Embryonic facial prominence (tissue), 1 donor: ENCODE data around the gene UTS2R.
"Not testable (repeated sequence)": the region's sequence is repeated elsewhere in the genome, so short reads cannot be mapped to it uniquely, and the experiment has no call there.

Source experiments
- DNase-seq: peaks from one replicate; pipeline ENCODE4 v3.0.0-alpha.2; 2016; ENCODE audit errors: extremely low spot score

The UTS2R gene

DNA sequence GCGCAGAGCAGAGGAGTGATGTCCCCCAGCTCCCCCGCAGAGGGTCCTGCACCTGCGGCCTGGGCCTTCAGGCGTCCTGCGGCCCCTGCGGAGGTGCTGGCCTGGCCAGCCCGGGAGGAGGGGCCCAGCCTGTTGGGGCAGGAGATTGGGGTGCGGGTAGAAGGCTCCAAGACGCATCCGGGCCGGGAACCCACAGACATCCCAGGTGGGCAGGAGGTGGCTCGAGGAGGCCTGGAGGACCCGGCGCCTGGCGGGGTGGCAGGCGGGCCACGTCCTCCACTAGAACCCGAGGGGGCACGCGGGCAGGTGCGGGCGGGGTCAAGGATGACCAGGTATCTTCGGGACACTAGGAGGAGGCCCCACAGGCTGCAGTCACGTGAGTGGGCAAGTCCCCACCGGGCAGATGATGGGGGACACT lies 37.4 kb upstream of the UTS2R start:
- no peak for DNase-seq

DNA sequence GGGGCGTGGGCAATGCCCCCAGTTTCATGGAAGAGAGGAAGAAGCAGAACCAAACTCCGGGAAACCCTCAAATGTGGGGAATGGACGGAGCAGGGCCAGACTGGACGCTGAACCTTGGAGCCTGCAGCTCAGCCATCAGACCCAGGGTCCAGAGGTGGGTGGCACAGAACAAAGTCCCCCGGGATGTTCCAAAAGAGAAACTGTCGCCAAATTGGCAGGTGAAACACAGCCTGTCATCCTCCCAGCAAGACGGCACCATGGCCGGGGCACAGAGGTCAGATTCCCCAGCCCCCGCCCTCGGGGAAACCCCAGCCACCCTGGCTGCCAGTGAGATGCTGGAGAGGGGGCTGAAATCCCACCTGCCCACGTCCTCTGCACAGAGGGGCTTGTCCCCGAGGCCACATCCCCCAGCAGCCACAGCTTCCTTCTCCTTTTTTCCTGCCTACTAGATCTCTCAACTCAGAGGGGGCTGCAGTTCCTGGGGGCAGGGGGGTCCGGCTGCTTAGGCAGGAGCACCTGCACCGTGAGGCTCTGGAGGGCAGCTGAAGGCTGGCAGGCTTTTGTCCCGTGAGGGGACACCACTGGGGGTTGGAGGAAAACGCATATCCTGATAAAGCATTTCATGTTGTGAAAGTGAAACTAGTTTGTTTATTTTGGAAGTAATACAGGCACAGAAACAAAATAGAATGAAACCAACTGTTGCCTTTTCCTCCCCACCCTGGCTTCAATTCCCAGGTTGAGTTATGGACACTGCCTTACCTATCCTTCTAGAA lies 36.8 kb upstream of the UTS2R start:
- DNase-seq = no peak

- DNase-seq = no peak
Observed at GRCh38 chr17:82338858-82339633, 32.5 kb upstream of the UTS2R start.

- no peak for DNase-seq
Observed at GRCh38 chr17:82339634-82340580, 31.7 kb upstream of the UTS2R start.

- DNase-seq = no peak
Observed at GRCh38 chr17:82342361-82343079, 29.0 kb upstream of the UTS2R start.

DNA sequence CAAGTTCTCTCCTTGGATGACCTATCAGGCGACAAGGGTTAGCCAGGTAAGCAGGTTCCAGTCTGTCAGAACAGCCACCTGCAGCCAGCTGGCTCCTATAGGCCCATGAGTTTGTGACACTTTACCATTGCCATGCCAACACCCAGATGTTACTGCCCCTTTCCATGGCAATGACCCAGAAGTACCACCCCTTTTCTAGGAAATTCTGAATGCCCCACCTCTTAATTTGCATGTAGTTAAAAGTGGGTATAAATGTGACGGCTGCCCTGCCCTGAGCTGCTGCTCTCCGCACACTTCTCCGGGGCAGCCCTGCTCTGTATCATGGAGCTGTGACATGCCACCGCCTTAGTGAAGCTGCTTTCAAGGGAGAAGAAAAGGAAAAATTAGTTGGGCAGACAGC lies 28.0 kb upstream of the UTS2R start:
- no peak for DNase-seq

GRCh38 chr17:82344175-82344907 lies 27.2 kb upstream of the UTS2R start:
- no peak for DNase-seq

DNA sequence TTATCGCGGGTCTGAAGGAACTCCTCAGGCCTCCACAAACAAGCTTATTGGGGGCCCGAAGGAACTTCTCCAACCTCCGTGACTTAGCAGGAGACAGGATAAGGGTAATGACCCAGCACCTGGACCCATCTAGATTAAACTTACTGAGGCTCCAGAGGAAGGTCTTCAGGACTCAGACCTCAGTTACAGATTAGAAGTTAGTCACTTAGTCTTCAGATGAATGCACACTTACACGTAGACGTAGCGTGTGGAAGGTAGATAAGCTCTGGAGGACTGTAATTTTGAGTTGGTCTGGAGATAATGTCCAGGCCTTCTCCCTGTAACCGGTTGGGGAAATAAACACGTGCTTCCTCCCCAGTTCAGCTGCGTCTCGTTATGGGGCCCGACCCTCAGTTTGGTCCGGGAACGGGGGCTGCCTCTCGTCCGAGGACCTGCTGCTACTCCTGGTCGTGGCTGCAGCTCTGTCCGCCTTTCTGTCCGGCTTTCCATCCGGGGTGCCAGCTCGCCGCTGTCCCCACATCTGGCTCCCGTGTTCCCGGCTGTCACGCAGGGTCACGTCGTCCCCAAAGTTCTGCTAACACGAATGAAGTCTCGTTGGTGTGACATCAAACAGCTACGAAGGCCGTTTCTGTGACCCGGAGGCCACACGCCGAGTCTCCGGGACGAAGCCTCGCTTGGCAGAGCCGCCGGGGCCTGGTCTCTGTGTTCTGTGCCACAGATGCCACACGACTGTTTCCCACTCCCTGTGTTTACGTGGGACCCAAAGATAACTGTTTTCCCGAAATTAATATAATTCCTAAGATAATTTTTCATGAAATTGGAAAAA lies 26.2 kb upstream of the UTS2R start:
- no peak for DNase-seq

DNA sequence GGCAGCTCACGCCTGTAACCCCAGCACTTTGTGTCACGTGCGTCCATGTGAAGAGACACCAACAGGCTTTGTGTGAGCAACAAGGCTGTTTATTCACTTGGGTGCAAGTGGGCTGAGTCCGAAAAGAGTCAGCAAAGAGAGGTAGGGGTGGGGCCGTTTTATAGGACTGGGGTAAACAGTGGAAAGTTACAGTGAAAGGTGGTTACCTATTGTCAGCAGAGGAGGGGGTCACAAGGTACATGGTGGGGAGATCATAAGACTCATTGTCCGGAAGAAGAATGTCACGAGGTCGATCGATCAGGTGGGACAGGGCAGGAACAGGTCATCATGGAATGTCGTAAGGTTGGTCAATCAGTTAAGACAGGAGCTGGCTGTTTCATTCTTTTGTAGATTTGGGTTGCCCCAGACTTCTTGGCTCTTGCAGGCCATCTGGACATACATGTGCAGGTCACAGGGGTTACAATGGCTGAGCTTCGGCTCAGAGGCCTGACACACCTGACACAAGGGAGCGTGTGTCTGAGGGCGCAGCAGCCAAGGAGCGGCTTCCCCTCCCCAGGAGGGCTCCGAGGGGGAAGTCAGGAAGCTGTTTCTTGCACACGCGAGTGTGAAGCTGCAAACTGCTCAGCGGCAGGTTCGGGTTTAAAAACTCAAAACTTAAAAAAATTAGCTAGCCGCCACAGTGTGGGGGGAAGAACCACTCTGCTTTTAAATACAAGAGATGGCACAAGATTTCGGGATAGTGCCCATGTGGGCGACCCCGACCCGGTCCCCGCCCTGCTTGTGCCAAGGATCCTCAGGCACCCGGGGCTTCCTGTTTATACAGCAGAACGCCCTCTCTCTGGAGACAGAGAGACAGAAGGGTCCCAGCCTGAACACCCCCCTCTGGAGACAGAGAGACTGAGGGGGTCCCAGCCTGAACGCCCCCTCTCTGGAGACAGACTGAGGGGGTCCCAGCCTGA lies 24.9 kb upstream of the UTS2R start:
- no peak for DNase-seq

DNA sequence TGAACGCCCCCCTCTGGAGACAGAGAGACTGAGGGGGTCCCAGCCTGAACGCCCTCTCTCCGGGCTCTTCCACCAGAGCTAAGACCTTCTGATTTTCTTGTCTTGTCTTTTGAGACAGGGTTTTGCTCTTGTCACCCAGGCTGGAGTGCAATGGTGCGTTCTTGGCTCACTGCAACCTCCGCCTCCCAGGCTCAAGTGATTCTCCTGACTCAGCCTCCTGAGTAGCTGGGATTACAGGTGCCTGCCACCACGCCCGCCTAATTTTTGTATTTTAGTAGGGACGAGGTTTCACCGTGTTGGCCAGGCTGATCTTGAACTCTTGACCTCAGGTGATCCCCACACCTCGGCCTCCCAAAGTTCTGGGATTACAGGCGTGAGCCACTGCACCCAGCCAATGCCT lies 23.6 kb upstream of the UTS2R start:
- DNase-seq = not testable (repeated sequence)

DNA sequence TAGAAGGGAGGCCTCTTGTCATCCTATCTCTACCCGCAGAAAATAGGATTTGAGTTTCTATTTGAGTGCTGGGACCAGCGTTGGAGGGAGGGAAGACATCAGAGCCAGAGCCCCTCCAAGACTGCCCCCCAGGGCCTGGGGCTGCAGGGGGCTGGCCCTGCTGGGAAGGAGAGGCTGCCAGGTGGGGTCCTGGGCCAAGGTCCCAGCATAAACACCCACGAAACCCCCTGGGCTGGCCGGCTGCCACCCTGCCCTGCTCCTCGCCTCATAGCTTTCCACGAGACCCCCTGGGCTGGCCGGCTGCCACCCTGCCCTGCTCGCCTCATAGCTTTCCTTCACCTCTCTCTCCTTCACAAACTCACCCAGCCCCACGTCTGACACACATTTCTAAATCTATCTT lies 23.1 kb upstream of the UTS2R start:
- DNase-seq = no peak

GRCh38 chr17:82348866-82349265 lies 22.7 kb upstream of the UTS2R start:
- no peak for DNase-seq

DNA sequence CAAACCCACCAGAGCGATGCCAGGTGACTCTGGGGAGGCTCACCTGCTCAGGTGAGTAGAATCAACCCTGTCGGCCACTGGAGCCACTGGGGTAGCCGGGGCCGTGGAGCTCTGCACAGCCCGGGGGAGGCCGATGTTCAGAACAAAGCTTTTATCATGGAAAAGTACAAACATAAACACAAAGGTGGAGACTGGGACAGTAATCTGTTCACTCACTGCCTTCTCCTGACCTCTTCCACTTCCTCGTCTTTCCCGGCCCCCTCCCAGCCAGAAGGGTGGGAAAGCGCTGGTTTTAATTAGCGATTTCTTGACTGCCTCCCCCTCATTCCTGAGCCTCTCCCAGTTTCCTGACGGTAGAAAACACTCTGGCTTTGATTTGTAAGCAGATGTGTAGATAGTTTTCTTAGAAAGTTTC lies 22.3 kb upstream of the UTS2R start:
- peak; percentile 34 for DNase-seq

- no peak for DNase-seq
Observed at GRCh38 chr17:82350182-82351030, 21.2 kb upstream of the UTS2R start.

- no peak for DNase-seq
Observed at GRCh38 chr17:82351254-82351712, 20.3 kb upstream of the UTS2R start.

DNA sequence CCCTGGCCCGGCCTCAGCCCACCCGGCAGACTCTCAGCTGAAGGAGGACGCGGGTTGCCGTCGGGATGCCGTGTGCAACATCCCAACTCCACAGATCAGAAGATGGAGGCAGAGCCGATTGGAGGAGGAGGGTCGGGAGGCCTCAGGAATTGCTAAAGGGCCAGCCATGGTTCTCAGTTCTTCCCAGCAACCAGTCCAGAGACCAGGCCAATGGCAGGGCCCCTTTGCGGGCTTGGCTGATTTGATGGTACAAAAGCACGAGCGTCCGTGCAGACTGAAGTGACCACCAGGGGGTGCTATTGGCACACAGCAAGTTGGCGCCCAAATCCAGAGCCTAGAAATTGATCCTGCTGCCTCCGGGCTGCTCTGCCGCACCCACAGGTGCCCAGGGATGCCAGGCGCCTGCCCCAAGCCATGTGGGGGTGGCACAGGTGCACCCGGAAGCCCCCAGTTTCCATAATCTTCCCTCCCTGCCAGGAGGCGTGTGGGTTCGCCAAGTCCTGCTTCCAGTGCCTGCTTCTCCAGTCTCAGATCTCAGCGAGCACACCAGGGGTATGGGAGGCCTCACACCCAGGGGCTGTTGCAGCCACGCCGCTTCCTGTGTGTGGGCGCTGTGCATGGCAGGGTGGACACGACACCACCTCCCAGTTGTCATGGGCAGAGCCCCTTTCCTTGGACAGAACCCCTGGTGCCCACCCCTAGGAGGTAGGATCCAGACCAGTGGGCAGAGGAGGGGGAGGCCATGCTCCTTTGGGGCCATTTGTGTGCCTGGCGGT lies 19.7 kb upstream of the UTS2R start:
- peak; percentile 57 for DNase-seq

DNA sequence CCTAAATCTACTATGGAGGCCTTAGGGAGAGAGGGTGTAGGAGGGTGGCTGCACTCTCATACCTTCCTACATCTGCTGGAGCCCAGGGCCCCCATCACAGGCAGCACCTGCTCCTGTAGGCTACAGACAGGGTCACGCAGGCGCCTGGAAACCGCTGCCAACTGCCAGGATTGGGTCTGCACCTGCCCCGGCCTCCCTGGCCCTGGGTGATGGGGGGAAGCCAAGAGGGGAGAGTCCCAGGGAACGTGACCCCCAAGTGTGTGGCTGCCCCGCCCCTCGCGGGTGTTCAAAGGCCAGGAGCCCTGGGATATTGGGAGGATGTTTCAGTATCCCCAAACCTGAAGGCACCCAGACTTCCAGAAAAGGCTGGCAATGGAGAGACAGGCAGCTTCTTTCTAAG lies 18.1 kb upstream of the UTS2R start:
- no peak for DNase-seq
